ENCODE results near the gene ALPG. TPM values are rescaled to one million over a fixed set of nuclear protein-coding genes. Genes with fewer than 3 reads are reported as not detected.

Gene ALPG
- total and polyA plus RNA-seq, 2 donors (not counting 3 experiments of a cell fraction or from before 2014, with no cell fraction given), result not detected

DNA sequence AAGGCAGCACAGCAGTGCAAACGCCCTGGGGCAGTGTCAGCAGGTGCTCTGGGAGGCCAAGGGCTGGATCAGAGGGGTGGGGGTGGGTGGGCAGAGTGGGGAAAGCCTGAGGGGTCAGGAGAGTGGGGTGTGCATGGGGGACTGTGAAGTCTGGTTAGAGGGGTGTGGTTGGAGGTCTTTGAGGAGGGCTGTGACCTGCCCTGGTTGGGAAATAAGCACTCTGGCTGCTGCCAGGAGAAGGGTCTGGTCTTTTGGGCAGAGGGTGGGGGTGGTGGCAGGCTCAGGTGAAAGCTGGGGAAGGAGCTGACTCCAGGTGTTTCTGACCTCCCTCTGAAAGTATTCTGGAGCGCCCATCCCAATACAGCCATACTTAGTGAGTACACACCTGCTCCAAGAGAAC, 53.5 kb downstream of the ALPG start:
- H3K27me3 ChIP-seq (ENCODE audit: control insufficient read depth in 2 of 2, insufficient read depth in 2 of 2, low read length in 2 of 2), result peaks cover 2 to 10% of the 10 kb centered on the region in 2 experiments
- dilution Hi-C loops (cut with MboI; ENCODE audit: extremely low pct_ligation_motif_present, low sequenced_read_pairs), result no loop called here
- H3K4me1 ChIP-seq (ENCODE audit: control insufficient read depth, extremely low read depth, insufficient read depth, low read length), result no peaks in the 10 kb centered on the region
- no peaks in the 10 kb centered on the region for H3K9me3 ChIP-seq (replicated peaks; ENCODE audit: control insufficient read depth, insufficient read depth, low read length)
- no peak for TF ChIP-seq MYC (IDR thresholded peaks at IDR 0.05; ENCODE audit: low read depth, low read length)
- TF ChIP-seq, protein P1, sequence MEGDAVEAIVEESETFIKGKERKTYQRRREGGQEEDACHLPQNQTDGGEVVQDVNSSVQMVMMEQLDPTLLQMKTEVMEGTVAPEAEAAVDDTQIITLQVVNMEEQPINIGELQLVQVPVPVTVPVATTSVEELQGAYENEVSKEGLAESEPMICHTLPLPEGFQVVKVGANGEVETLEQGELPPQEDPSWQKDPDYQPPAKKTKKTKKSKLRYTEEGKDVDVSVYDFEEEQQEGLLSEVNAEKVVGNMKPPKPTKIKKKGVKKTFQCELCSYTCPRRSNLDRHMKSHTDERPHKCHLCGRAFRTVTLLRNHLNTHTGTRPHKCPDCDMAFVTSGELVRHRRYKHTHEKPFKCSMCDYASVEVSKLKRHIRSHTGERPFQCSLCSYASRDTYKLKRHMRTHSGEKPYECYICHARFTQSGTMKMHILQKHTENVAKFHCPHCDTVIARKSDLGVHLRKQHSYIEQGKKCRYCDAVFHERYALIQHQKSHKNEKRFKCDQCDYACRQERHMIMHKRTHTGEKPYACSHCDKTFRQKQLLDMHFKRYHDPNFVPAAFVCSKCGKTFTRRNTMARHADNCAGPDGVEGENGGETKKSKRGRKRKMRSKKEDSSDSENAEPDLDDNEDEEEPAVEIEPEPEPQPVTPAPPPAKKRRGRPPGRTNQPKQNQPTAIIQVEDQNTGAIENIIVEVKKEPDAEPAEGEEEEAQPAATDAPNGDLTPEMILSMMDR (IDR thresholded peaks at IDR 0.05; ENCODE audit: extremely low read depth in 1 of 2, insufficient read depth in 1 of 2, low read depth in 1 of 2, low read length in 2 of 2), result no peak
- no peak for TF ChIP-seq POLR2A (IDR thresholded peaks at IDR 0.05; ENCODE audit: low read depth, low read length)
- no peak for TF ChIP-seq EZH2 (IDR thresholded peaks at IDR 0.05; ENCODE audit: borderline replicate concordance, low read depth, low read length, severe bottlenecking)
- intact Hi-C loops (cut with micrococcal nuclease), result no loop called here
- H3K9ac ChIP-seq (replicated peaks; ENCODE audit: extremely low read depth, insufficient read depth, low read length), result no peak overlapping the region
- no TSS peak for BruUV-seq (replicated peaks)
- no peaks in the 10 kb centered on the region for H3K36me3 ChIP-seq (ENCODE audit: control insufficient read depth in 2 of 2, extremely low read depth in 1 of 2, insufficient read depth in 2 of 2, low read length in 2 of 2)
- no peak overlapping the region for H2AFZ ChIP-seq (ENCODE audit: low read depth, low read length)
- ChIA-PET CTCF (no interaction called here), POLR2A (no interaction called here)
- no peak overlapping the region for H3K4me2 ChIP-seq (ENCODE audit: insufficient read depth, low read length)
- DNase-seq (ENCODE audit: low read depth, low spot score) (no peak), FAIRE-seq (no peak)
- no peak overlapping the region for H3K4me3 ChIP-seq (replicated peaks in 1 of 3; ENCODE audit: insufficient read depth in 1 of 3, low read depth in 1 of 3, low read length in 3 of 3)
- H4K20me1 ChIP-seq (replicated peaks; ENCODE audit: control insufficient read depth, extremely low read depth, insufficient read depth, low read length), result no peaks in the 10 kb centered on the region
- H3K27ac ChIP-seq (ENCODE audit: insufficient read depth, low read depth, low read length), result no peak overlapping the region
- no peaks in the 10 kb centered on the region for H3K9me1 ChIP-seq (replicated peaks; ENCODE audit: control insufficient read depth, extremely low read depth, insufficient read depth, low read length)
- no peaks in the 10 kb centered on the region for H3K79me2 ChIP-seq (ENCODE audit: control insufficient read depth, insufficient read depth, low read length)

Small RNA genes within 50 kb of the gene (small RNA-seq; reads per million reads assigned to genes)
- not detected for gene AC068134.4 (ENCODE audit: insufficient read depth, insufficient read length, low read depth, low replicate concordance)

Other genes with a start within 250 kb of the ALPG start
- not detected in 2 replicates for gene ALPP, start 28.1 kb upstream of the ALPG start, total RNA-seq
- not detected in 2 replicates for gene ALPP, start 28.1 kb upstream of the ALPG start, polyA plus RNA-seq
- gene ALPI, start 49.3 kb downstream of the ALPG start, total RNA-seq, result not detected in 2 replicates
- gene ALPI, start 49.3 kb downstream of the ALPG start, polyA plus RNA-seq, result not detected in 2 replicates
- gene ECEL1, start 81.0 kb downstream of the ALPG start, total RNA-seq, result not detected in 2 replicates
- not detected in 2 replicates for gene ECEL1, start 81.0 kb downstream of the ALPG start, polyA plus RNA-seq
- not detected in 2 replicates for gene PRSS56, start 113.5 kb downstream of the ALPG start, total RNA-seq
- not detected in 2 replicates for gene PRSS56, start 113.5 kb downstream of the ALPG start, polyA plus RNA-seq
- gene CHRND, start 119.3 kb downstream of the ALPG start, total RNA-seq, result not detected in 2 replicates
- gene CHRND, start 119.3 kb downstream of the ALPG start, polyA plus RNA-seq, result not detected in 2 replicates
- not detected in 2 replicates for gene CHRNG, start 132.8 kb downstream of the ALPG start, total RNA-seq
- gene CHRNG, start 132.8 kb downstream of the ALPG start, polyA plus RNA-seq, result not detected in 2 replicates
- 2.9 and 3.3 TPM in 2 replicates for gene TIGD1, start 143.7 kb downstream of the ALPG start, total RNA-seq
- gene TIGD1, start 143.7 kb downstream of the ALPG start, polyA plus RNA-seq, result 1.2 and 1.6 TPM in 2 replicates
- gene EIF4E2, start 143.8 kb downstream of the ALPG start, total RNA-seq, result 96.5 and 96.9 TPM in 2 replicates
- gene EIF4E2, start 143.8 kb downstream of the ALPG start, polyA plus RNA-seq, result 31.7 and 50.0 TPM in 2 replicates
- not detected in 2 replicates for gene EFHD1, start 226.8 kb downstream of the ALPG start, total RNA-seq
- gene EFHD1, start 226.8 kb downstream of the ALPG start, polyA plus RNA-seq, result 0.13 and 0.18 TPM in 2 replicates

Data from endothelial cell of umbilical vein (primary cell).